HFF-Myc (cell line): ENCODE measurements around the gene RPTOR.

Experiments
- DNase-seq: peaks from one replicate; pipeline ENCODE4 v3.0.0-alpha.2; 2011; ENCODE audit warnings: low read depth; ENCODE audit errors: extremely low read depth
- H3K4me3 ChIP-seq: replicated peaks from 2 replicates; pipeline ENCODE4 v1.5.1; 2011; ENCODE audit warnings: low read depth, mild to moderate bottlenecking, control low read depth, low read length
- TF ChIP-seq, protein P1 (sequence below): IDR thresholded peaks from 2 replicates; pipeline ENCODE4 v1.5.1; 2012; ENCODE audit warnings: mild to moderate bottlenecking, low read depth, low read length, control low read depth; ENCODE audit errors: missing control alignments

RPTOR gene

DNA sequence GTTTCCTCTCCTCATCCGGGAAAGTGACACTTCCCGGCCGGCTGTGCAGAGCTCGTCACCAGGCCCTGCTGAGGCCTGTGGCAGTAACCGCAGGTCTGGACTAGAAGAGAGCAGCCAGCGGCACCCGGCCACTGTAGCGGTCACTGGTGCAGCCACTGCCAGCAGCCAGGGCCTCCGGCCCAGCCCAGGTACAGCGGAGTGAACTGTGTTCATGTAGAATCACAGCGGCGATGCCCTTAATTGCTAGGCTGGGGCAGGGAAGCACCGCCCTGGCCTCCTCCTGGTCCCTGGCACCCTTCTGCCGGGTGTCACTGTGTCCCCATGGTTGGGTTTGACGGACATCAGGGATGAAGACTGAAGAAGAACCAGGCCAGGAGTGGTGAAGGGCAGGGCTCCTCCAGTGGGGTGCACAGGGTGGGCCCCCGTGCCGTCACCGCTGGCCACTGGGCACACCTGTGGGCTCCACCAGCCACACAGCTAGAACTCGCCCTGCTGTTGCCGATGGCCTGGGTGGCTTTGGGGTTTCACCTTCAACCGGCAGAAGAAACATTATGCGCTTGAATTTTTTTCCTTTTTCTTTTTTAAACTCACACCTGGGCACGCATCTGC, 281.8 kb downstream of the RPTOR start:
- TF ChIP-seq, protein P1, sequence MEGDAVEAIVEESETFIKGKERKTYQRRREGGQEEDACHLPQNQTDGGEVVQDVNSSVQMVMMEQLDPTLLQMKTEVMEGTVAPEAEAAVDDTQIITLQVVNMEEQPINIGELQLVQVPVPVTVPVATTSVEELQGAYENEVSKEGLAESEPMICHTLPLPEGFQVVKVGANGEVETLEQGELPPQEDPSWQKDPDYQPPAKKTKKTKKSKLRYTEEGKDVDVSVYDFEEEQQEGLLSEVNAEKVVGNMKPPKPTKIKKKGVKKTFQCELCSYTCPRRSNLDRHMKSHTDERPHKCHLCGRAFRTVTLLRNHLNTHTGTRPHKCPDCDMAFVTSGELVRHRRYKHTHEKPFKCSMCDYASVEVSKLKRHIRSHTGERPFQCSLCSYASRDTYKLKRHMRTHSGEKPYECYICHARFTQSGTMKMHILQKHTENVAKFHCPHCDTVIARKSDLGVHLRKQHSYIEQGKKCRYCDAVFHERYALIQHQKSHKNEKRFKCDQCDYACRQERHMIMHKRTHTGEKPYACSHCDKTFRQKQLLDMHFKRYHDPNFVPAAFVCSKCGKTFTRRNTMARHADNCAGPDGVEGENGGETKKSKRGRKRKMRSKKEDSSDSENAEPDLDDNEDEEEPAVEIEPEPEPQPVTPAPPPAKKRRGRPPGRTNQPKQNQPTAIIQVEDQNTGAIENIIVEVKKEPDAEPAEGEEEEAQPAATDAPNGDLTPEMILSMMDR = no peak
- no peak overlapping the region for H3K4me3 ChIP-seq
- no peak for DNase-seq

DNA sequence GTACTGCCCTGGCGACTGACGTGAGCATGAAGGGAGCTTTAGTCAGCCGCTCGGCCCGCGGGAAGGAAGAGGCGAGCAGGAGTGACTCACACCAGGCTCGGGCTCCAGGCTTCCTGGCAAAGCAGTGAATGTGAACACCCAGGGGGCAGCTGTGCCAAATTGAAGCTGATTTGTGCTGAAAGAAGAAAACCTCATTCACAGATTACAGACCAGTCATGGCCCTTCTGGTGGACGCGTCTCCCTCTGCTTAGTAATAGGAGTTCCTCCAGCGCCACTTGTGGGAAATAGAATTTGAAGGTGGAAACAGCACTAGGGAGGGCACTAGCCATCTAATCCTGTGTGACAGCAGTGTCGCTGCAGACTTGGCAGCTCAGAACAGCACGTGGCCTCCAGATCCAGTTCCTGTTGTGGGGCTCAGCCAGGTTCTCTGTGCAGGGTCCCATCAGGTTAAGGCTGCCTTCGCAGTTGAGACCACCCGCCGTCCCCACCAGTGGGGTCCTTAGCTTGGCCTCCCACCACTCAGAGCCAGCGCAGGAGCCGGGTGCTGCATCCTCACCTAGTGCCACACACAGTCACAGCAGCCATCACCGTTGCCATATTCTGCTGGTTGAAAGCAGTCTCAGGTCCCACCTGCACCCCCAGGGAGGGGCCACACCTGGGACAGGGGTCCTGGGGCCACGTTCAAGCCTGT, 282.5 kb downstream of the RPTOR start:
- peak; percentile 79 for DNase-seq
- H3K4me3 ChIP-seq = no peak overlapping the region
- TF ChIP-seq, protein P1 = no peak

DNA sequence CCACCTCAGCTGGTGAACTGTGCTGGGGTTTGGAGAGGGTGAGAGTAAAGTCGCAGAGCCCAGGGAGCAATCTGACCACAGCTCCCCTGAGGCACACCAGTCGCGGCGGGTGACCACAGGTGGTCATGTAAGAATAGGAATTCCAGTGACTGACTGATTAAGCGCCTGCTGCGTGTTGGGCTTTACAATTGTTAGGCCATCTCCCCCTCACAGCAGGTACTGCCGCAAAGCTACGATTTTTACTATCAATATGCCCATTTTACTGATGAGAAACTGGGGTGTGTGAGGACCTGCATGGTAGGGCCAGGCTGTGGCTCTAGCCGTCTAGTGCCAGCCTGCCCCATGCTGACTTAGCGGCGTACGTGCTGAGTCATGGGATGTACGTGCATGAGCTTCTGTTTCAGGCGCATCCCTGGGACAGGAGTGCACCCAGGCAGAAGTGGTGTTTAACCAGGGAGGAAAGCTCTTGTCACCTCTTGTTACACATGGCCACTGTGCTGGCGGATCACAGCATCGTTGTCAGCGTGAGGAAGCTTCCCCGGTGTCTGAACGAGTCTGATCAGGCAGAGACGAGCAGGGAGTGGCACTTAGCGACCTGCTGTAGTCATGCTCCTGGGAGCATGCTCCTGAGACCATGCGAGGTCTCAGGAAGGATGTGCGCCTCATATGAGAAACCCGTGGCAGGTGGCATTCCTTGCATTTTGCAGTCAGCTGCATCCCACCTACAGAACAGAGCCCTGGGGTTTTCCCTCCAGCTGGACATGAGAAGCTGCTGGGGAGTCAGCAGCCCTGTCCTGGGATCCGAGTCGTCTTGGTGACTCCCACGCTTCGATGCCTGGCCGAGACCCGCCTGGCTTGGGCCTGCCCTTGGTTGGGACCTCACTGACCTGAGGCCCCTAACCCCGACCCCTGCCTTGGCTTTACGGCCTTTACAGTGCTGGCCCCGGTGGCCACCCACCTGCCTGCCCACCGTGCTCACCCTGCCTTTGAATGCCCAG, 283.3 kb downstream of the RPTOR start:
- no peak overlapping the region for H3K4me3 ChIP-seq
- no peak for DNase-seq
- TF ChIP-seq, protein P1 = no peak

DNA sequence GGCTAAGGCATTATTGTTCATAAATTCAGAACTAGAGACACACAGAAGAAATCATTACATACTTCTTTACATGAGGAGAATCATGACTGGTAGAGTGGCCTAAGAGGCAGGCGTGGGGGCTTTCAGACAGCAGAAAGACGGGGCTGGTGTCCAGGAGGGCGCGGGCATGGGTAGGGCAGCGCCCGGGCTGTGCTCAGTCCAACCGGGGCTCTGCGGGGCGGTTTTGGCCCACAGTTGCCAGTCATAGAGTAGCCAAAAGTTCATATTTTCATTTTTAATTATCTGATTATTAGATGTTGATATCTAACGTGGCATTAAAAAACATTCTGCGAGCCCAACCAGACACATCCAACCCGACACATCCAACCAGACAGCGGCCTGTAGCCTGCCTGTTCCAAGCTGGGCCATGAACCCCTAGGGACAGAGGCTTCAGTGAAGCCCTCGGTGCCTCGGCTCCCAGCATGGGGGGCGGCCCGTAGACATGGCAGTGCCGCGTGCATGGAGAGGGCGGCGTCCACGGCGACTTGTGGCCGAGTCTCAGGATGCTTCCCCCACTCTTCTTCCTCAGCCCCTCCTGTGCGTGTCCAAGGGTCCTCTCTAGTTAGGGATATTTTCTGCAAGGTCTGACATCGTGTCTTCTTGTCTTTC, 284.7 kb downstream of the RPTOR start:
- TF ChIP-seq, protein P1 = no peak
- H3K4me3 ChIP-seq = no peak overlapping the region
- DNase-seq = no peak

DNA sequence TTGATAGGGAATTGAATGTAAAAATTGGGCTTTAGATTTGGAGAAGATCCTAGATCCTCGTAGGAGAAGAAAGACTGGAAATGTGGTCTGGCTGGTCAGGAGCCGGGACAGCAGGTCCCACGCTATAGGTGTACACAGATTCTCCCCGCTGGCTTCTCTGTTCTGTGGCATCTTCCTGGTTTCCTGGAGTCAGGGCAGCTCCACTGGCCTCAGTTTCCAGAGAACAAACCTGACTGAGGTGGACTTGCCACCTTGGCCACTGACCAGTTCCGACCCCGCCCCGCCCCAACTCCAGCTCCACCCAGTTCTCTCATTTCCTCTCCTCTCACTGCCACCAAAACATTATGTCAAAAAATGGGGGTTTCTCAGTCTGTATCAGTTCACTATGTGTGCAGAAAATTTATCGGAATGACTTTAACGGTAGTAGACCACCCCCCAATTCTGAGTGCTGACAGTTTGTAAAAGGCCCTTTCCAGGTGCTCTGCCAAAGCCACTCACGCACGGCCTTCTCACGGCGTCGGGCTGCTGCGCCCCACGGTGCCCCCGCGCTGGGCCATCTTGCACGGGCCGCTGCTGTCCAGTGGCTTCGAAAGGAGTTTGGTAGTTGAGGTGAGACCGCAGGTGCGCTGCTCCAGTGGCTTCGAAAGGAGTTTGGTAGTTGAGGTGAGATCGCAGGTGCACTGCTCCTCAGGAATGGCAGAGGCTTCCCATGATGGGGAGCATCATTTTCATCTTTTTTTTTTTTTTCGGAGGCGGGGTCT, 285.6 kb downstream of the RPTOR start:
- TF ChIP-seq, protein P1 = no peak
- DNase-seq = no peak
- H3K4me3 ChIP-seq = no peak overlapping the region

DNA sequence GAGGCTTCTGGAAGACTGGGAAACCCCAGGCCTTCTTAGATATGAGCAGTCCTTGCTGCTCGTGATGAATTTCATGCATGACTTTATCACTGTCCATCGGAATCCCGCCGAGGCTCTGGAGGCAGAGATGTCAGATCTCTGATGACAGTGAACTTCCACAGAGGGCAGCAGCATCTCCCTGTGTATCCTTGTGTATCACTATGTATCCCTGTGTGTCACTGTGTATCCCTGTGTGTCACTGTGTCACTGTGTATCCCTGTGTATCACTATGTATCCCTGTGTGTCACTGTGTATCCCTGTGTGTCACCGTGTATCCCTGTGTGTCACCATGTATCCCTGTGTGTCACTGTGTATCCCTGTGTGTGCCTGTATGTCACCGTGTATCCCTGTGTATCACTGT, 286.9 kb downstream of the RPTOR start:
- DNase-seq = no peak
- TF ChIP-seq, protein P1 = no peak
- H3K4me3 ChIP-seq = no peak overlapping the region
